Measurements from ENCODE around the gene PLCB1. TPM values are rescaled to one million over a fixed set of nuclear protein-coding genes. Genes with fewer than 3 reads are reported as not detected.
A peak's percentile ranks its signal among the peaks of the same experiment; 100 is the strongest.
"Not testable (repeated sequence)": the region's sequence is repeated elsewhere in the genome, so short reads cannot be mapped to it uniquely, and the experiment has no call there.

The PLCB1 gene
- total RNA-seq, 2 donors from 2014 or later = 3.2 to 3.4 TPM

DNA sequence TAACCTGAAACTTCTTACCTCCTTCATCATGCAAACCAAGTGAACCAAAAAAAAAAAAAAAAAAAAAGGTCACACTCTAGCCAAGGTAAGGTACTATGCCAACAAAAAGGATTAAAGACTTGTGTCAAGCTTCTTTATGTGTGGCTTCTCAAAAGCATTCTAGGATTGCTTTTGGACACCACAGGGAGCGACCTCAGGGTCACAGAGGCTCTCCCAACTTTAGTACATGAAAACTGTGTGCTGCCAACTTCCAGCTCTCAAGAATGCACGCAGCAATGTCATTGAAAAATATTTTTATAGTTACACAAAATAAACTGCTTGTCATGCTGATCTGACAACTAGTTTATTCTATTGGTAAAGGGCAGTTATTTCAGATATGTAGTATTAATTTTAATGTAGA lies 243.8 kb downstream of the PLCB1 start:
- Mint-ChIP-seq H3K4me1 (ENCODE audit: low read depth) (no peaks in the 10 kb centered on the region), H3K4me3 (no peak overlapping the region), H3K27me3 (ENCODE audit: low read depth) (no peaks in the 10 kb centered on the region), H3K9me3 (peaks cover 0 to 2% of the 10 kb centered on the region in 2 donors), H3K36me3 (ENCODE audit: insufficient read depth in 2 of 2) (no peaks in the 10 kb centered on the region), H3K27ac (no peak overlapping the region)
- ATAC-seq (replicated peaks in 1 of 2) (no peak), DNase-seq (no peak)

DNA sequence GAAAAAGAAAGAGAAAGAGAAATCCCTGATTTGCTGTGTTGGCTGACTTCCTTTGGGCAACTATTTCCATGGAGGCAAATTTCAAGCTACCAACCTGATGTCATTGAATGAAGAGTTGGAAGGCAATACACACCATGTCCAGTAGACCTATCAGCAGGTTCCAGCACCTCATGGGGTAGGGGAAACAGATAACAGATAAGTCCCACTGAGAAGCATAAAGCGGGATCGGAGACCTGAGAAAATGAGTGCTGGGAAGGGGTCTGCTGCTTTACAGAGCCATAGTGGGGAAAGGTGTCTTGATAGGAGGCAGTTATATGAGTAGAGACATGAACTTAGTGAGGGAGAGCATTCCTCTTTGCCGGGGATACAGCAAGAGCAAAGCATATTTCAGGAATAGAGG lies 244.9 kb downstream of the PLCB1 start:
- H3K4me1 Mint-ChIP-seq (ENCODE audit: low read depth) = no peaks in the 10 kb centered on the region
- peaks cover 0 to 2% of the 10 kb centered on the region in 2 donors for H3K9me3 Mint-ChIP-seq
- no peak overlapping the region for H3K4me3 Mint-ChIP-seq
- DNase-seq (no peak), ATAC-seq (replicated peaks in 1 of 2) (no peak)
- no peaks in the 10 kb centered on the region for H3K27me3 Mint-ChIP-seq (ENCODE audit: low read depth)
- H3K27ac Mint-ChIP-seq = no peak overlapping the region
- H3K36me3 Mint-ChIP-seq (ENCODE audit: insufficient read depth in 2 of 2) = no peaks in the 10 kb centered on the region

DNA sequence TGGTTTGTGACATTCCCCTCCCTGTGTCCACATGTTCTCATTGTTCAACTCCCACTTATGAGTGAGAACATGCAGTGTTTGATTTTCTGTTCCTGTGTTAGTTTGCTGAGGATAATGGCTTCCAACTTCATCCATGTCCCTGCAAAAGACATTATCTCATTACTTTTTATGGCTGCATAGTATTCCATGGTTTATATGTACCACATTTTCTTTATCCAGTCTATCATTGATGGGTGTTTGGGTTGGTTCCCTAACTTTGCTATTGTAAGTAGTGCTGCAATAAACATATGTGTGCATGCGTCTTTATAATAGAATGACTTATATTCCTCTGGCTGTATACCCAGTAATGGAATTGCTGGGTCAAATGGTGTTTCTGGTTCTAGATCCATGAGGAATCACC lies 247.1 kb downstream of the PLCB1 start:
- H3K4me3 Mint-ChIP-seq; DNase-seq; ATAC-seq (replicated peaks in 1 of 2); H3K4me1 Mint-ChIP-seq (ENCODE audit: low read depth); H3K9me3 Mint-ChIP-seq; H3K27me3 Mint-ChIP-seq (ENCODE audit: low read depth); H3K27ac Mint-ChIP-seq; H3K36me3 Mint-ChIP-seq (ENCODE audit: insufficient read depth in 2 of 2): not testable (repeated sequence)

DNA sequence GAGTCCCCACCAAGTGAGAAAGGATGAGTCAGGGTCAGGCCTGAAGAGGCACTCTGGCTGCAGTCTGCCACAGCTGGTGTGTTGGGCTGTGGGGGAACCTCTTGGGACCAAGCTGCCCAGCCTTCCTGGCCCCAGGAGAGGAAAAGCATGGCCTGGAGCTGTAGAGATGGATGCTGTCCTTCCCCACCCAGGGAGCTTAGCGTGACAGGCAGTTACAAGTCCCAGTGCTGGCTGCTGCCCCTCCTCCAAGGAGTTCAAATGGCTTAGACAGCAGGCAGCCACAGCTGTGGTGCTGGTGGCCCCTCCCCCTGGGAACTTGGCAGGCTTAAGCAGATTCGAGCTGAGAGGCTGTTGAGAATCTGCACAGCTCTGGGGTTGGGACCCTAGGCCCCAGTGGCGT lies 253.2 kb downstream of the PLCB1 start:
- H3K27me3 Mint-ChIP-seq (ENCODE audit: low read depth) = no peaks in the 10 kb centered on the region
- no peak overlapping the region for H3K27ac Mint-ChIP-seq
- ATAC-seq (replicated peaks in 1 of 2) = no peak
- no peak overlapping the region for H3K4me3 Mint-ChIP-seq
- no peak for DNase-seq
- H3K4me1 Mint-ChIP-seq (ENCODE audit: low read depth) = no peaks in the 10 kb centered on the region
- no peaks in the 10 kb centered on the region for H3K36me3 Mint-ChIP-seq (ENCODE audit: insufficient read depth in 2 of 2)
- no peaks in the 10 kb centered on the region for H3K9me3 Mint-ChIP-seq

DNA sequence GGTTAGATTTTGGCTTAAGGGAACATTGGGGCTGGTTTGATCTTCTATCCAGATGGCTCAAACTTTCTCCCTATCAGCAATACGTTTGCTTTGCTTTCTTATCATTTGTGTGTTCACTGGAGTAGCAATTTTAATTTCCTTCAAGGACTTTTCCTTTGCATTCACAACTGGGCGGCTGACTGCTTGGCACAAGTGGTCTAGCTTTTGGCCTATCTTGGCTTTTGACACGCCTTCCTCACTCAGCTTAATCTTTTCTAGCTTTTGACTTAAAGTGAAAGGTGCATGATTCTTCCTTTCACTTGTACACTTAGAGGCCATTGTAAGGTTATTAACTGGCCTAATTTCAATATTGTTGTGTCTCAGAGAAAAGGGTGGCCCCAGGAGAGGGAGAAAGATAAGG lies 254.9 kb downstream of the PLCB1 start:
- no peaks in the 10 kb centered on the region for H3K4me1 Mint-ChIP-seq (ENCODE audit: low read depth)
- H3K27ac Mint-ChIP-seq = no peak overlapping the region

DNA sequence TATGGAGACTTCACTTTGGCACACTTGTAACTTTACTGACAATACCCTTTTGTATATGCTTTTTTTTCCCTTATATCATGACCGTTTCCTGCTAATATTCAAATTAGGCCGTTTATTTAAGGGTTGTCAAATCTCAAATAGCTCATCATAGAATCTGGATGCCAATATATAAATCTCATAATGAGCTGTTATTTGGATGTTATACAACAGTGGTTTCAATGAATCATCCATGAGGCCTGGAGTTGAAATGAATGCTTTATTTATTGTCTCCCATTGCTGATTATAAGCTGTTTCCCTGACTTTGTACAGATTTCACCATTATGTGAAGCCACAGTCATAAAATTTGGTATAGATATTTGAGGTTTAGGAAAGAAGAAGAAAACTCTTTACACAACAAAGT lies 256.1 kb downstream of the PLCB1 start:
- Mint-ChIP-seq H3K9me3 (no peaks in the 10 kb centered on the region), H3K27me3 (ENCODE audit: low read depth) (no peaks in the 10 kb centered on the region), H3K4me3 (no peak overlapping the region), H3K36me3 (ENCODE audit: insufficient read depth in 2 of 2) (no peaks in the 10 kb centered on the region), H3K27ac (no peak overlapping the region), H3K4me1 (ENCODE audit: low read depth) (no peaks in the 10 kb centered on the region)
- DNase-seq (no peak), ATAC-seq (replicated peaks in 1 of 2) (no peak)

More for the DNA sequence above, 254.9 kb downstream of the PLCB1 start:
- Mint-ChIP-seq H3K9me3 (no peaks in the 10 kb centered on the region), H3K27me3 (ENCODE audit: low read depth) (no peaks in the 10 kb centered on the region), H3K4me3 (no peak overlapping the region), H3K36me3 (ENCODE audit: insufficient read depth in 2 of 2) (no peaks in the 10 kb centered on the region)
- ATAC-seq (replicated peaks in 1 of 2) = no peak
- DNase-seq = no peak

DNA sequence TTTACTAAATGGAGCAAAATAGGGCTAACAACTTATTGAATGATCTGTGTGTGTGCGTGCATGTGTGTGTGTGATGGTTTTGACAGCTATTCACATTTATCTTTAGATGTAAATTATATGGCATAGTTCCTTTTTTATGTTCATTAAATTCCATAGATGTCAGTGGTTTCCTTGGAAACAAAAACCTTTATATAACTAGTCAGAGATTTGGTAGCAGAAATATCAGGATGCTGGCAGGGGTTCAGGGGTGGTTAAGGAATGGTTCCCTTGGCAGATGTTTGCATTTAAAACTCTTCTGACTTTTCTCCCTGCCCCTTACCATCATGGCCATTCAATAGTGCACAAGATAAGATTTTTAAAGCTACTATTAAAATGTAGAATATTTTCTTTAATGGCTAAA lies 256.6 kb downstream of the PLCB1 start:
- Mint-ChIP-seq H3K27ac (no peak overlapping the region), H3K4me3 (no peak overlapping the region), H3K36me3 (ENCODE audit: insufficient read depth in 2 of 2) (no peaks in the 10 kb centered on the region), H3K27me3 (ENCODE audit: low read depth) (no peaks in the 10 kb centered on the region), H3K4me1 (ENCODE audit: low read depth) (no peaks in the 10 kb centered on the region), H3K9me3 (no peaks in the 10 kb centered on the region)
- no peak for ATAC-seq (replicated peaks in 1 of 2)
- DNase-seq = no peak

DNA sequence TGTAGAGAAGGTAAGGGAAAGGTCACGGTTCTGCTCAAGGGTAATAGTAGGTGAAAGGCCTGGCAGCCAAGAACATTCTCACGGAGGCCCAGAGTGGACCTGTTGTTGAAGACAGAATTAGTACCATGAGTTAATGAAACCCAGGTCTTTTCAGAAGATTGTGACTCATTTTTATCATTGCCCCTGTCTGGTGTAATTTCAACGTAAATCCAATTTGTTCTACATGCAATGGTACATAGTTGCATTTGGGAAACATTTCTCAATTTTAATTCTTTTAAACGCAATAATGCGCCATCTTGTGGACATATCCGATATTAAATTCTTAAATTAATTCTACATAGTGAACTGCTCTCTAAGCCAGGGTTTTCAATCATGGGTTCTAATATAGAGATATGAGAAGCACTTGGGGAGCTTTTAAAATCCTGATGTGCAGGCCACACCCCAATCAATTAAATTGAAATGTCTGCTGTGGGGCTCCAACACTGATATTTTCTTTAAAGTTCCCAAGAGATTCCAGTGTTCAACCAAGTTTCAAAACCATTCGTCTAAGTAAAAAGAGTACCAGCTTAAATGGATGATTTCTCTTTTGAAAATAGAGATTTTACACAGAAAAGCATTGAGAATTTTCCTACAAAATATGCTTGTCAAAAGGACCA lies 257.4 kb downstream of the PLCB1 start:
- H3K9me3 Mint-ChIP-seq = no peaks in the 10 kb centered on the region
- no peak overlapping the region for H3K4me3 Mint-ChIP-seq
- H3K27ac Mint-ChIP-seq = no peak overlapping the region
- no peak for DNase-seq
- no peaks in the 10 kb centered on the region for H3K36me3 Mint-ChIP-seq (ENCODE audit: insufficient read depth in 2 of 2)
- H3K4me1 Mint-ChIP-seq (ENCODE audit: low read depth) = no peaks in the 10 kb centered on the region
- H3K27me3 Mint-ChIP-seq (ENCODE audit: low read depth) = no peaks in the 10 kb centered on the region
- ATAC-seq (replicated peaks in 1 of 2) = no peak

DNA sequence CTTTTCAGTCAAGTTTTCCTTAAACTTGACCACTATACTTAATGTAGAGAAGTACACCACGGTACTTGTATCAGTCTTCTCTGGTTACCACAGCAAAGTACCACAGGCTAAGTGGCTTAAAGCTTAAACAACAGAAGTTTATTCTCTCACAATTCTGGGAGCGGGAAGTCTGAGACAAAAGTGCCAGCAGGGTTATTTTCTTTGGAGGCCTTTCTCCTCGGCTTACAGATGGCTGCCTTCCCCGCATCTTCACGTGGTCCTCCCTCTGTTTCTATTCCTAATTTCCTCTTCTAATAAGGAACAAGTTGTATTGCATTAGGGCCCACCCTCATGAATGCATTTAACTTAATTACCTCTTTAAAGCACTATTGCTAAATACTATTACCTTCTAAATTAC lies 258.0 kb downstream of the PLCB1 start:
- ATAC-seq (replicated peaks in 1 of 2) = no peak
- no peaks in the 10 kb centered on the region for H3K4me1 Mint-ChIP-seq (ENCODE audit: low read depth)

DNA sequence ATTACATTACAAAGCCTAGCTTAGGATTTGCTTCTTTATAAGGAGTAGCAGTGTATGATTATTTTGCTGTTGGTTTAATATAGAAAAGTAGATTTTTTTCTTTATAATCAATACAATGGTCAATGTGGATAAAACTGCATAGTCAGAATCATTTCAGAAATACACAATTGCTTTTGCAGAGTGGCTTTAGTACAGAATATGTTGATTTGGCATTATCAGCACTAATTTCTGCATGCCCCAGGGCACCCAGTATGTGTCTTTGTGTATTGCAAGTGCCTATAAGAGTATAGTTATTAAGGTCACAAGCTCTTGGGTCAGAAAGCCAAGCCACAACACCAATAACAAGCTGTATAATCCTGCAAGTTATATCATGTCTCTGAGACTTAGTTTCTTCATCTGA lies 258.4 kb downstream of the PLCB1 start:
- DNase-seq (no peak), ATAC-seq (replicated peaks in 1 of 2) (no peak)
- Mint-ChIP-seq H3K36me3 (ENCODE audit: insufficient read depth in 2 of 2) (no peaks in the 10 kb centered on the region), H3K27me3 (ENCODE audit: low read depth) (no peaks in the 10 kb centered on the region), H3K4me1 (ENCODE audit: low read depth) (no peaks in the 10 kb centered on the region), H3K9me3 (no peaks in the 10 kb centered on the region), H3K4me3 (no peak overlapping the region), H3K27ac (no peak overlapping the region)

More for the DNA sequence above, 258.0 kb downstream of the PLCB1 start:
- Mint-ChIP-seq H3K4me3 (no peak overlapping the region), H3K9me3 (no peaks in the 10 kb centered on the region), H3K27me3 (ENCODE audit: low read depth) (no peaks in the 10 kb centered on the region), H3K36me3 (ENCODE audit: insufficient read depth in 2 of 2) (no peaks in the 10 kb centered on the region), H3K27ac (no peak overlapping the region)
- no peak for DNase-seq

DNA sequence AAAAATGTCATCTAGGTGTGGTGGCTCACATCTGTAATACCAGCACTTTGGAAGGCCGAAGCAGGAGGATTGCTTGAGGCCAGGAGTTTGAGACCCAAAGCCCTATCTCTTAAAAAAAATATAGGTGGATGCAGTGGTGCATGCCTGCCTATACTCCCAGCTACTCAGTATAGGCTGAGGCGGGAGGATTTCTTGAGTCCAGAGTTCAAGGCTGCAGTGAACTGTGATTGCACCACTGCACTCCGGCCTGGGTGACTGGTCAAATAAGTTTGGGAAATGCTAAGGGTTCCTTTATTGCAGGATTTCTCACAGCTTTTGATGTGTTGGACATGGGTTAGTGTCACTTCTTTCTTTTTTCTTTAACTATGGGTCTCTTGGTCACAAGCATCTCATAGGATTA lies 261.3 kb downstream of the PLCB1 start:
- Mint-ChIP-seq H3K27me3 (ENCODE audit: low read depth) (no peaks in the 10 kb centered on the region), H3K4me3 (no peak overlapping the region), H3K9me3 (no peaks in the 10 kb centered on the region), H3K4me1 (ENCODE audit: low read depth) (no peaks in the 10 kb centered on the region), H3K36me3 (ENCODE audit: insufficient read depth in 2 of 2) (no peaks in the 10 kb centered on the region), H3K27ac (no peak overlapping the region)
- no peak for ATAC-seq (replicated peaks in 1 of 2)
- DNase-seq = no peak

DNA sequence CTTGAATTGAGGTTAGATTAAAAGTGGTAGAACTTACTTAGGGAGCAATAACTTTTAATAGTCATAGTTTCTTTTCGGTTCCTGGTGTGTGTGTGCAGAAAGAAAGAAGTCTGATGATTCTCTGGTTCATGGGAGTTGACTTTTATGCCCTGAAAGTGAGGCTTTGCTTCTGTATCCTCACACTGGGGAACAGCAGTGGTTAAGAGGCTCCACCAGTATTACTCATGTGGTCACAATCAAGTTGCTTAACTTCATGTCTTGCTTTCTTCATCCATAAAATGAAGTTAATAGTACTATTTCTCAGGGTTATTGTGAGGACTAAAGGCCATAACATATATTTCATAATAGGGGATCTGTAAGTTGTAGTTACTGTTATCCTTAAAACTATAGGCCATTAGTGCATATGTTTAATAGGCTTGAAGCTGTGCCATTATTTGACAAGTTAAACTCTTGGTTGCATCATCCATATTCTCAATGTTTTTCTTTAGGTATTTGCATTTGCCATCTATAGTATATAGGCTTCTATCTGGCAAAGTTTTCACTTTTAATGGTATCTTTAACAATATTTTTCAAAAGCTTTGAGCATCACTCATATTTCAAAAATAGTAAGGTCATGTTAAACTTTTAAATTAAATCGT lies 262.4 kb downstream of the PLCB1 start:
- ATAC-seq (replicated peaks in 1 of 2) (peak; percentile 73 to 84), DNase-seq (no peak)
- no peaks in the 10 kb centered on the region for H3K9me3 Mint-ChIP-seq
- H3K27ac Mint-ChIP-seq = no peak overlapping the region
- no peaks in the 10 kb centered on the region for H3K27me3 Mint-ChIP-seq (ENCODE audit: low read depth)
- H3K4me1 Mint-ChIP-seq (ENCODE audit: low read depth) = no peaks in the 10 kb centered on the region
- H3K4me3 Mint-ChIP-seq = peak overlapping the region in 1 of 2 donors; percentile 10
- no peaks in the 10 kb centered on the region for H3K36me3 Mint-ChIP-seq (ENCODE audit: insufficient read depth in 2 of 2)

DNA sequence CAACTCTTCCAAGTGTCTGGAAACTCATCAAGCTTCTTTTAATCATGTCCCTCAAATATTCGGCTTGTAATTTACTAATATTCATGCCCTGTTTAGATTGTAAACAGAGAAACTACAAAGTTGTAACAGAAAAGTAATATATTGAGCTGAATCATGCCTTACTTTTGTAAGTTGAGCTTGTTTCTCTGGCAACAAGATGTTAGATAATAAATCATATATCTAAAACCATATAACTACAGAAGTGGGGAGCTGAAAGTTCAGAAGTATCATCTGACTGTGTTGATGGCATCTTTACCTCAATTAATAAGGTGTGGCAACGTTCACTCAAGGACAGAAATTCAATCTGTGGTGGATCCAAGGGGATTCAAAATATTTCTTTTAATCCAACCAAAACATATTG lies 263.9 kb downstream of the PLCB1 start:
- no peak overlapping the region for H3K27ac Mint-ChIP-seq
- ATAC-seq (replicated peaks in 1 of 2) (no peak), DNase-seq (no peak)
- no peaks in the 10 kb centered on the region for H3K36me3 Mint-ChIP-seq (ENCODE audit: insufficient read depth in 2 of 2)
- no peaks in the 10 kb centered on the region for H3K9me3 Mint-ChIP-seq
- H3K4me3 Mint-ChIP-seq = no peak overlapping the region
- H3K27me3 Mint-ChIP-seq (ENCODE audit: low read depth) = no peaks in the 10 kb centered on the region
- peaks cover 5% of the 10 kb centered on the region for H3K4me1 Mint-ChIP-seq (ENCODE audit: low read depth)

All from activated T-cell treated with anti-CD3 and anti-CD28 coated beads, Interleukin-2, amount 50 U/mL, for 72 hours (primary cell).